IMR-90 (cell line): Measurements from ENCODE around the gene DAPL1. TPM values are rescaled to one million over a fixed set of nuclear protein-coding genes. Genes with fewer than 3 reads are reported as not detected.

Experiments
- ATAC-seq: fragments of 200-7000 bp; cut with Tn5 transposase; 2 replicates; pipeline ENCODE4 v1.9.1; 2020; ENCODE audit warnings: low read depth, mild to moderate bottlenecking, moderate library complexity
- BruUV-seq: library from RNA; stranded (reverse); fragments of 400-500 nt; replicated peaks from 2 replicates; lab custom pipeline; 2021; lab: Mats Ljungman, UMichigan
- CTCF ChIA-PET: fragments of 300-600 bp; formaldehyde crosslinking; extraction: SDS; loops from one replicate; lab custom pipeline; 2021; ENCODE audit warnings: antibody characterized with exemption; lab: Yijun Ruan, JAX
- POLR2A ChIA-PET: fragments of 300-600 bp; sonication (Branson Sonifier 250); formaldehyde crosslinking; loops from one replicate; lab custom pipeline; 2022; ENCODE audit warnings: antibody characterized with exemption; ENCODE audit not compliant: unreplicated experiment; lab: Charles Lee
- DNase-seq: peaks from one replicate; pipeline ENCODE4 v3.0.0; 2013
- H2AFZ ChIP-seq: replicated peaks from 2 replicates; pipeline ENCODE3; 2013; ENCODE audit warnings: low read length, mild to moderate bottlenecking; ENCODE audit not compliant: poor library complexity
- H2AK5ac ChIP-seq: 2 replicates; pipeline ENCODE4 v1.6.1; 2013; ENCODE audit warnings: low read depth, low read length, inconsistent platforms
- H2AK9ac ChIP-seq: replicated peaks from 2 replicates; pipeline ENCODE3; 2013; ENCODE audit warnings: mild to moderate bottlenecking, low read depth, low read length, moderate library complexity; ENCODE audit not compliant: poor library complexity
- H2BK120ac ChIP-seq: 2 replicates; pipeline ENCODE4 v1.6.1; 2013; ENCODE audit warnings: low read depth, low read length, inconsistent platforms
- H2BK15ac ChIP-seq: 3 replicates; pipeline ENCODE4 v1.6.1; 2013; ENCODE audit warnings: low read depth, low read length, inconsistent platforms
- H2BK20ac ChIP-seq: 2 replicates; pipeline ENCODE4 v1.6.1; 2013; ENCODE audit warnings: low read depth, mild to moderate bottlenecking, inconsistent platforms, low read length, moderate library complexity
- H2BK5ac ChIP-seq: 2 replicates; pipeline ENCODE4 v1.6.1; 2013; ENCODE audit warnings: mild to moderate bottlenecking, low read depth, low read length, inconsistent platforms; ENCODE audit not compliant: poor library complexity, severe bottlenecking
- H3K14ac ChIP-seq: replicated peaks from 2 replicates; pipeline ENCODE4 v1.6.1; 2013; ENCODE audit warnings: low read depth, low read length, inconsistent platforms
- H3K18ac ChIP-seq: 2 replicates; pipeline ENCODE4 v1.6.1; 2013; ENCODE audit warnings: low read depth, low read length, control low read depth
- H3K23ac ChIP-seq: 2 replicates; pipeline ENCODE4 v1.6.1; 2013; ENCODE audit warnings: low read depth, low read length, inconsistent platforms
- H3K27ac ChIP-seq: 2 replicates; pipeline ENCODE4 v1.5.1; 2013; ENCODE audit warnings: mild to moderate bottlenecking, control low read depth, low read length; ENCODE audit not compliant: insufficient read depth
- H3K27me3 ChIP-seq: 2 replicates; pipeline ENCODE4 v1.6.1; 2013; ENCODE audit warnings: low read length; ENCODE audit not compliant: control insufficient read depth, insufficient read depth
- H3K36me3 ChIP-seq: 2 replicates; pipeline ENCODE4 v1.6.1; 2013; ENCODE audit warnings: low read length, mixed read lengths; ENCODE audit not compliant: control insufficient read depth, insufficient read depth
- H3K4ac ChIP-seq: 2 replicates; pipeline ENCODE4 v1.6.1; 2013; ENCODE audit warnings: low read depth, low read length, inconsistent platforms
- H3K4me1 ChIP-seq: 2 replicates; pipeline ENCODE4 v1.6.1; 2013; ENCODE audit warnings: low read length, mixed read lengths; ENCODE audit not compliant: control insufficient read depth, insufficient read depth
- H3K4me2 ChIP-seq: 2 replicates; pipeline ENCODE4 v1.6.1; 2013; ENCODE audit warnings: low read depth, mild to moderate bottlenecking, control low read depth, low read length, moderate library complexity
- H3K4me3 ChIP-seq: 2 replicates; pipeline ENCODE4 v1.5.1; 2013; ENCODE audit warnings: low read depth, mild to moderate bottlenecking, control low read depth, low read length, moderate library complexity; ENCODE audit not compliant: insufficient read depth
- H3K56ac ChIP-seq: 2 replicates; pipeline ENCODE4 v1.6.1; 2013; ENCODE audit warnings: low read length, inconsistent platforms; ENCODE audit not compliant: insufficient read depth; ENCODE audit errors: extremely low read depth
- H3K79me1 ChIP-seq, 2 experiments: 2 replicates each; pipeline ENCODE4 v1.6.1; 2013; ENCODE audit warnings: low read length in 2 of 2, inconsistent platforms in 1 of 2, low read depth in 1 of 2
- H3K9ac ChIP-seq: 2 replicates; pipeline ENCODE4 v1.6.1; 2013; ENCODE audit warnings: low read depth, low read length, control low read depth
- H3K9me1 ChIP-seq: 2 replicates; pipeline ENCODE4 v1.6.1; 2013; ENCODE audit warnings: low read length, inconsistent platforms; ENCODE audit not compliant: insufficient read depth
- H3K9me3 ChIP-seq: 2 replicates; pipeline ENCODE4 v1.6.1; 2013; ENCODE audit warnings: low read length; ENCODE audit not compliant: control insufficient read depth, insufficient read depth
- H4K20me1 ChIP-seq: 2 replicates; pipeline ENCODE4 v1.6.1; 2013; ENCODE audit warnings: low read length, inconsistent platforms; ENCODE audit not compliant: insufficient read depth
- H4K5ac ChIP-seq: 2 replicates; pipeline ENCODE4 v1.6.1; 2013; ENCODE audit warnings: mild to moderate bottlenecking, low read depth, low read length, control low read depth
- H4K8ac ChIP-seq, 2 experiments: 2 replicates each; pipeline ENCODE4 v1.6.1; 2013; ENCODE audit warnings: low read depth in 2 of 2, low read length in 2 of 2, control low read depth in 1 of 2, inconsistent platforms in 1 of 2
- H4K91ac ChIP-seq: 2 replicates; pipeline ENCODE4 v1.6.1; 2013; ENCODE audit warnings: low read depth, low read length, inconsistent platforms; ENCODE audit not compliant: insufficient read depth
- BHLHE40 ChIP-seq: fragments of 150-350 bp; IDR thresholded peaks from 2 replicates; pipeline ENCODE4 v1.6.1; 2016; ENCODE audit warnings: mild to moderate bottlenecking, low read depth, low read length
- CEBPB ChIP-seq: IDR thresholded peaks from 2 replicates; pipeline ENCODE4 v1.6.1; 2012; ENCODE audit warnings: low read depth, low read length, improper control_type of control experiment
- CHD1 ChIP-seq: IDR thresholded peaks from 2 replicates; pipeline ENCODE4 v1.6.1; 2012; ENCODE audit warnings: low read depth, low read length, improper control_type of control experiment
- CTCF ChIP-seq: conservative IDR thresholded peaks from 2 replicates; pipeline ENCODE4 v1.5.1; 2012; ENCODE audit warnings: mild to moderate bottlenecking, low read depth, low read length, improper control_type of control experiment
- ELK1 ChIP-seq: fragments of 150-350 bp; IDR thresholded peaks from 2 replicates; pipeline ENCODE4 v1.6.1; 2016; ENCODE audit warnings: low read depth, mild to moderate bottlenecking, low read length, moderate library complexity, borderline replicate concordance
- FOS ChIP-seq: fragments of 150-350 bp; IDR thresholded peaks from 2 replicates; pipeline ENCODE4 v1.6.1; 2016; ENCODE audit warnings: low read depth, low read length
- MAFK ChIP-seq: IDR thresholded peaks from 2 replicates; pipeline ENCODE4 v1.6.1; 2012; ENCODE audit warnings: low read depth, low read length, improper control_type of control experiment
- MAZ ChIP-seq: IDR thresholded peaks from 2 replicates; pipeline ENCODE4 v1.6.1; 2012; ENCODE audit warnings: low read depth, mild to moderate bottlenecking, low read length, improper control_type of control experiment, moderate library complexity, borderline replicate concordance
- MXI1 ChIP-seq: IDR thresholded peaks from 2 replicates; pipeline ENCODE4 v1.6.1; 2012; ENCODE audit warnings: low read depth, mild to moderate bottlenecking, low read length, moderate library complexity, borderline replicate concordance
- NFE2L2 ChIP-seq: fragments of 150-350 bp; IDR thresholded peaks from 2 replicates; pipeline ENCODE4 v1.6.1; 2016; ENCODE audit warnings: low read depth, mild to moderate bottlenecking, low read length
- POLR2A ChIP-seq: IDR thresholded peaks from 2 replicates; pipeline ENCODE4 v1.6.1; 2012; ENCODE audit warnings: mild to moderate bottlenecking, low read depth, low read length
- RAD21 ChIP-seq: IDR thresholded peaks from 2 replicates; pipeline ENCODE4 v1.6.1; 2012; ENCODE audit warnings: low read length, improper control_type of control experiment
- RCOR1 ChIP-seq: IDR thresholded peaks from 2 replicates; pipeline ENCODE4 v1.6.1; 2012; ENCODE audit warnings: mild to moderate bottlenecking, low read length, improper control_type of control experiment; ENCODE audit not compliant: insufficient replicate concordance
- RFX5 ChIP-seq: IDR thresholded peaks from 2 replicates; pipeline ENCODE4 v1.8.0; 2012; ENCODE audit warnings: low read depth, mild to moderate bottlenecking, low read length, moderate library complexity
- SMC3 ChIP-seq: fragments of 150-350 bp; IDR thresholded peaks from 2 replicates; pipeline ENCODE4 v1.6.1; 2016; ENCODE audit warnings: low read depth, mild to moderate bottlenecking, antibody characterized with exemption, low read length, moderate library complexity
- USF2 ChIP-seq: fragments of 150-350 bp; IDR thresholded peaks from 2 replicates; pipeline ENCODE4 v1.6.1; 2017; ENCODE audit warnings: mild to moderate bottlenecking, antibody characterized with exemption, low read length, low read depth
- WGBS, 2 experiments: methylation state at CpG; one replicate each; pipeline versions ENCODE4 v1.1.5 to v1.1.7; 2013; ENCODE audit warnings: missing lambda C conversion rate in 2 of 2; ENCODE audit not compliant: insufficient read length in 1 of 2; ENCODE audit errors: extremely low coverage in 2 of 2; 5-methylcytosine and 5-hydroxymethylcytosine counted together
- dilution Hi-C: fragments of 300-500 bp; cut with HindIII; formaldehyde crosslinking; loops from one replicate; pipeline ENCODE4 v1.14.3; 2018; ENCODE audit warnings: low sequenced_read_pairs; ENCODE audit not compliant: unreplicated experiment
- in situ Hi-C: fragments of 300-500 bp; cut with MboI; formaldehyde crosslinking; loops from 3 replicates; pipeline ENCODE4 v1.14.3; 2019; ENCODE audit warnings: low sequenced_read_pairs, inconsistent platforms, mixed read lengths
- intact Hi-C: fragments of 100-400 bp; cut with micrococcal nuclease; formaldehyde crosslinking; loops from 2 replicates; pipeline ENCODE4 v1.10.0; 2022
- polyA plus RNA-seq, 3 experiments: library from polyadenylated mRNA; depleted of rRNA; stranded (reverse); fragments of >200 nt; gene quantifications; 2 replicates each; pipeline ENCODE4 v1.2.3, GENCODE V29; 2012; ENCODE audit warnings: low replicate concordance in 1 of 3
- total RNA-seq: library from RNA; depleted of rRNA; stranded (reverse); fragments of >200 nt; gene quantifications from 2 replicates; pipeline ENCODE4 v1.2.3, GENCODE V29; 2012

DAPL1 gene
- total and polyA plus RNA-seq, 2 of the 4 experiments (the other 2 are of a cell fraction) = not detected

- H3K4ac ChIP-seq = no peak overlapping the region
- DNase-seq (no peak), ATAC-seq (no peak)
- H3K23ac ChIP-seq = no peak overlapping the region
- no TSS peak for BruUV-seq
- no peak overlapping the region for H3K14ac ChIP-seq
- no peak overlapping the region for H2AK5ac ChIP-seq
- no peaks in the 10 kb centered on the region for H3K36me3 ChIP-seq
- TF ChIP-seq MAZ (no peak), BHLHE40 (no peak), RFX5 (no peak), POLR2A (no peak), NFE2L2 (no peak), CTCF (no peak), ELK1 (no peak), FOS (no peak), MXI1 (no peak), USF2 (no peak), RAD21 (no peak), SMC3 (no peak), MAFK (no peak), CEBPB (no peak), RCOR1 (no peak), CHD1 (no peak)
- no peak overlapping the region for H4K8ac ChIP-seq
- no peaks in the 10 kb centered on the region for H4K20me1 ChIP-seq
- H3K4me1 ChIP-seq = no peaks in the 10 kb centered on the region
- H3K4me3 ChIP-seq = no peak overlapping the region
- CTCF ChIA-PET = no interaction called here
- H3K4me2 ChIP-seq = no peak overlapping the region
- H3K9ac ChIP-seq = no peak overlapping the region
- dilution Hi-C loops = no loop called here
- no peak overlapping the region for H3K18ac ChIP-seq
- no peak overlapping the region for H3K27ac ChIP-seq
- H2AFZ ChIP-seq = no peak overlapping the region
- no peak overlapping the region for H3K56ac ChIP-seq
- H3K27me3 ChIP-seq = peaks cover 6% of the 10 kb centered on the region
- no peak overlapping the region for H2BK20ac ChIP-seq
- POLR2A ChIA-PET = no interaction called here
- H4K5ac ChIP-seq = no peak overlapping the region
- H3K9me1 ChIP-seq = no peaks in the 10 kb centered on the region; the same call in 1 of the 2 replicates
- no CpG with 5 or more reads among the region's 4 CpGs for WGBS, 2 experiments
- H2AK9ac ChIP-seq = no peak overlapping the region
- H2BK5ac ChIP-seq = no peak overlapping the region
- no peaks in the 10 kb centered on the region for H3K79me1 ChIP-seq
- no peak overlapping the region for H2BK15ac ChIP-seq
- no peak overlapping the region for H2BK120ac ChIP-seq
- intact Hi-C loops = no loop called here
- no peak overlapping the region for H4K91ac ChIP-seq
- H3K9me3 ChIP-seq = no peaks in the 10 kb centered on the region
- in situ Hi-C loops = no loop called here
These were observed 14.7 kb downstream of the DAPL1 start for GRCh38 chr2:158809816-158810215.
